NCI-H526 treated with DMSO at 0.1 percent for 48 hours (cell line): ENCODE results near the gene CSMD2.

Source experiments
- DNase-seq: peaks from one replicate; lab custom pipeline; 2025; lab: John Stamatoyannopoulos, UW

CSMD2 gene

GRCh38 chr1:33500547-33500946 lies 664.5 kb downstream of the CSMD2 start:
- DNase-seq: no peak

GRCh38 chr1:33497410-33497809 lies 667.6 kb downstream of the CSMD2 start:
- DNase-seq: no peak

GRCh38 chr1:33494929-33495328 lies 670.1 kb downstream of the CSMD2 start:
- DNase-seq: no peak

GRCh38 chr1:33488624-33489023 lies 676.4 kb downstream of the CSMD2 start:
- DNase-seq: no peak

GRCh38 chr1:33482412-33482811 lies 682.6 kb downstream of the CSMD2 start:
- DNase-seq: no peak

- DNase-seq: no peak
Measured at GRCh38 chr1:33477451-33477850, 687.6 kb downstream of the CSMD2 start.

GRCh38 chr1:33473900-33474299 lies 691.1 kb downstream of the CSMD2 start:
- DNase-seq: no peak

GRCh38 chr1:33472269-33472980 lies 692.6 kb downstream of the CSMD2 start, which contains the start of gene ZSCAN20:
TSS of gene ZSCAN20 (plus strand) at chr1:33472645. CDS start at chr1:33479289, 6,644 bp downstream.
- DNase-seq: peak; percentile 97

- no peak for DNase-seq
Measured at GRCh38 chr1:33471416-33471815, 693.6 kb downstream of the CSMD2 start.

GRCh38 chr1:33470495-33471012 lies 694.5 kb downstream of the CSMD2 start:
- DNase-seq: peak; percentile 75

- no peak for DNase-seq
Measured at GRCh38 chr1:33469691-33470090, 695.3 kb downstream of the CSMD2 start.

- no peak for DNase-seq
Measured at GRCh38 chr1:33468967-33469366, 696.1 kb downstream of the CSMD2 start.

- no peak for DNase-seq
Measured at GRCh38 chr1:33468531-33468930, 696.5 kb downstream of the CSMD2 start.

- DNase-seq: no peak
Measured at GRCh38 chr1:33468011-33468410, 697.0 kb downstream of the CSMD2 start.

GRCh38 chr1:33466159-33466558 lies 698.9 kb downstream of the CSMD2 start:
- no peak for DNase-seq

GRCh38 chr1:33465316-33465715 lies 699.7 kb downstream of the CSMD2 start:
- no peak for DNase-seq

- no peak for DNase-seq
Measured at GRCh38 chr1:33464552-33464951, 700.5 kb downstream of the CSMD2 start.
